HG03520 (cell line): ENCODE results near the gene SOX15.
"Not testable (repeated sequence)": the region's sequence is repeated elsewhere in the genome, so short reads cannot be mapped to it uniquely, and the experiment has no call there.

Experiments used
- ATAC-seq: cut with Tn5 transposase; IDR thresholded peaks from one replicate; pipeline ENCODE4 v1.9.1; 2021; ENCODE audit warnings: mild to moderate bottlenecking, moderate library complexity; ENCODE audit not compliant: unreplicated experiment

SOX15 gene

DNA sequence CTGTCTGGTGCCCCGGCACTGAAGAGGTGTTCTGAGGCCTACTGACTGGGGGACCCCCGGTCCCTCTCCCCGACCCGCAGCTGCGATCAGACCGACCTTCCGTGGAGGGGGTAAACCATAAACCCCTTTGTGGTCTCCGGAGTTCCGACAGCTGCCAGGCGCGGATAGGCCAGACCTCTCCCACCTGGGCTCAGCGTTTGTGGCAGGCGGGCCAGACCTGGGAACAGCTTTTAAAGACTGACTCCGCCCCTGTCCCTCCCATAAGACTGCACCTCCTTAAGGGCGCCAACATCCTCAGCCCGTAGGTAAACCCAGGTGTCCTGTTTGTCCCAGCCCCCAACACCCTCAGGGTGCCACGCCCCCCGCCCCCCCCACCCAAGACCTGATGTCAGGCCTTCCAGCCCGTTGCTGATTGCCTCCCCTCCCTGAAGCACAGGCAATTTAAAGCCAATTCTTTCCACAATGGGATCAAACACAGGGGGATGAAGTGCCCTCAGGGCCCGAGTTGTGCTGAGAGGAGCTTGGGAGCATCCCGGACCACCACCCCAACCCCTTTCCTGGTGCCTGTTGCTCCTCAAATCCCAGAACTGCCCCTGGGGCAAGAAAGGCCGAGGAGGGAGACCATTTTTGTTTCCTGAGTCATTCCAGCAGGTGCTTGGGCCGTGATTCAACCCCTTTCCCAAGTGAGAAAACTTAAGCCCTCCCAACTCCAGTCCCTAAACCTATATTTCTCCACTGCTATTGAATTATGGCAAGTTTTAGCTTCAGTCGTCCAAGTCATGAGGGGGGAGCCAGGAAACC lies at the start of gene SOX15:
Gene SOX15 (minus strand): TSS at position 204 of the 801 bp plus-strand sequence. CDS start 418 bp downstream, outside the sequence.
- ATAC-seq: no peak

DNA sequence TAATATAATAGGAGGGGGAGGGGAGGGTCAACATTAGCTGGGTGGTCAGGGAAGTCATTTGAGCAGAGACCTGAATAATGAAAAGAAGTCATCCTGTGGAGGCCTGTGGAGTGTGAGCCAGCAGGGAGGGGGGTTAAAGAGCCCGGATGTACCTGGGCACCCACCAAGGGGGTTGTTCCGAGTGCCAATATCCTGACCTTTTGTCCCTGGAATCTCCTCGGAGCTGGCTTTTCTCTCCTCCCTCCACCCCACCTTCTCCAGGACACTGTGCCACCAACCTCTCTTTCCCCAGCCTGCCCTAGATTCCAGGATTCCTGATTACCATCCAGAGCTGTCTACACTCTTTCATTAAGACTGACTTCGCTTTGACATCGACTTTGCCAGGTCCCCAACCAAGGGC lies 46.3 kb upstream of the SOX15 start:
- ATAC-seq: no peak

DNA sequence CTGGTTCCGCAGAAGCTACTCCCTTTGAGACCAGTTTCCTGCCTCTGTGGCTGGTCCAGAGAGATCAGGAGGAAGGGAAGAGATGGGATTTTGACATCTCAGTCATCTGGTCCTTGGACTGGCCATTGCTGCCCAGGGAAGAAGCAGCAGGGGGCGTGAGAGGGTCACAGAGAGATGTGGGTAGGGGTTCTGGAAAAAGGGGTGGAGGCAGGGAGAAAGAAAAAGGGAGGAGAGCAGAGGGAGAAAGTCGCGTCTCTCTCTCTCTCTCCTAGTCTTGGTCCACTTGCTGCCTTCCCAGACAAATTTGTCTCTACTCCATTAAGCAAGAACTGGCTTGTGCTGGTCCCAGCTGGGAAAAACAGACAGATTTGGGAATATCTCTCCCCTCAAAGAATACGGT lies 44.5 kb upstream of the SOX15 start:
- no peak for ATAC-seq

DNA sequence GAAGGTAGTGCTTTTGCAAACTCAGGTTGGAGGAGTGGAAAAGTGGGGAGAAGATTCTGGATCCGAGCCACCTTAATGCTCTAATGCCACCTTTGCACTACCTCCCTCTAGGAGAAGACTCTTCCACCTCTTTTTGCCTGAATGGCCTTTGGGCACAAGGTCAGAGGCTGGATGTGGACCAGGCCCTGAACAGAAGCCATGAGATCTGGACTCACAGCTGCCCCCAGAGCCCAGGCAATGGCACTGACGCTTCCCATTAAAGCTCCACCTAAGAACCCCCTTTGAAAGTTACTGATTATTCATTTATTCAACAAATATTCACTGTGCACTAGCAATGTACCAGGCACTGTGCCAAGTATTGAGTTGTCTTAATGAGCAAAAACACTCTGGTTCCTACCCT lies 43.2 kb upstream of the SOX15 start:
- ATAC-seq: no peak

DNA sequence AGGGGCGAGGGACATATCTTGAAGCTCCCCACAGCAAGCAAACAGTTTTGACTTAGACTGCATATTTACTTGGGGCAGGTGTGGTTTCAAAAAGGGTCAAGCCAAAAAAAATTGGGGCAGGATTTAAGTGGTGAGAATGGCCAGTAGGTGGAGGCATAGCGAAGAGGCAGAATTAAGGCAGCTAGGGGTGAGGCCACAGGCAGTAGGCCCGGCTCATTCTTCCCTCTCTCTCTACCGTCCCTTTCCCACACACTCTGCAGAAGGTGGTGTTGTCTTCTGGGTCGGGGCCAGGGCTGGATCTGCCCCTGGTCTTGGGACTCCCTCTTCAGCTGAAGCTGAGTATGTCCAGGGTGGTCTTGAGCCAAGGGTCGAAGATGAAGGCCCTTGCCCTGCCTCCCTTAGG lies 42.6 kb upstream of the SOX15 start:
- ATAC-seq: no peak

DNA sequence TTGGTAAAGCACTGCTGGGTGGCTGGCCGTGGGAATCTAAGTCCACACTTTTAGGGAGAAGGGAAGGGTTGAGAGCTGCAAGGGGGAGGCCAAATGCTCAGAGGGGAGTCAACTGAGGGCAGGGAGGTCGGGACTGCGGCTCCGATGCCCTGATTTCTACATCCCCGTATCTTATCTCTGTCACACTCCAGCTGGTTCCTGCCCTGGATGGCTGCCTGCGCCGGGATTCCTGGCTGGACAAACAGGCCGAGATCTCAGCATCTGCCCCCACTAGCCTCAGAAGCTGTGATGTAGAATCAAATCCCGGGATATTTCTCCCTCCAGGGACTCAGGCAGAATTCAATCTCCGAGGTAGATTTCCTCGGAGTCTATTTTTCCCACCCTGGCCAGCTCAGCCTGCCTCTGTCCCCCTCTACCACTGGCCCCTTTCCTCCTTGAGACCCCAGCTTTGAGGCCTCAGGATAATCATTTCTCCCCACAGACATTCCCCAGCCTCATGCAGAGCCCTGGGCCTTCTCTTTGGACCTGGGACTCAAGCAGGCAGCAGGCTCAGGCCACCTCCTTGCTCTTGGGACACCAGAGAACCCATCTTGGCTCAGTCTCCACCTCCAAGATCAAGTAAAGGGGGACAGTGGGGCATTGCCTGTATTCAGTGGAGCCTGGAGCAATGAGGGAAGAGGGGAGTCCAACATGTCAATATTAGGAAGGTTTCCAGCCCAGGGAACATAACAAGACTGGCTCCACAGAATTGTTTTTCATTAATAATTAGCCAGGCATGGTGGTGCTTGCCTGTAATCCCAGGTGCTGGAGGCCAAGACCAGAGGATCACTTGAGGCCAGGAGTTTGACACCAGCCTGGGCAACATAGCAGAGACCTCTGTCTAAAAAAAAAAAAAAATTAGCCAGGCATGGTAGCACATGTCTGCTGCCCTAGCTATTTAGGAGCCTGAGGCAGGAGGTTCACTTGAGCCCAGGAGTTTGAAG lies 41.8 kb upstream of the SOX15 start:
- ATAC-seq: no peak

DNA sequence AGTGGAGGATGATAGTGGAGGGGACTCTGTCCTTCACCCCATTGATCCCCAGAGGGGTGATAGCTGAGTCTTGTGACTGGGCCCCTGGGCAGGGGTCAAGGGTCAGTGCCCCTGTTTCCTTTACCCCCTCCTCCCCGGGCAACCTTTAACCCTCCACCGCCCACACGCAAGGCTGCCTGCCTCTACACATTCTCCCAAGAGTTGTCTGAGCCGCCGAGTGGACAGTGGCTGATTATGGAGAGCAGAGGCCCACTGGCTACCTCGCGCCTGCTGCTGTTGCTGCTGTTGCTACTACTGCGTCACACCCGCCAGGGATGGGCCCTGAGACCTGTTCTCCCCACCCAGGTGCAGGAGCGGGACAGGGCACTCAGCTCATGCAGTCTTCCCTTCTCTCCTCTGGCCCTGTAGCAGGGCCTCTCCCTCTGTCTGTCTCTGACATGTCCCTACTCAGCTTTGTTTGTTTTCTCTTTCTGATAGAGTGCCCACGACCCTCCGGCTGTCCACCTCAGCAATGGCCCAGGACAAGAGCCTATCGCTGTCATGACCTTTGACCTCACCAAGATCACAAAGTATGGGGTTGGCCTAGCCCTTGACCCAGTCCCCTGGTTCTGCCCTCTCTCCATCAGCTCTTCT lies 40.2 kb upstream of the SOX15 start, which contains the start of gene SHBG:
Gene SHBG (plus strand): TSS at position 197 of the 633 bp plus-strand sequence. CDS start 38 bp downstream, at position 235.
- no peak for ATAC-seq

DNA sequence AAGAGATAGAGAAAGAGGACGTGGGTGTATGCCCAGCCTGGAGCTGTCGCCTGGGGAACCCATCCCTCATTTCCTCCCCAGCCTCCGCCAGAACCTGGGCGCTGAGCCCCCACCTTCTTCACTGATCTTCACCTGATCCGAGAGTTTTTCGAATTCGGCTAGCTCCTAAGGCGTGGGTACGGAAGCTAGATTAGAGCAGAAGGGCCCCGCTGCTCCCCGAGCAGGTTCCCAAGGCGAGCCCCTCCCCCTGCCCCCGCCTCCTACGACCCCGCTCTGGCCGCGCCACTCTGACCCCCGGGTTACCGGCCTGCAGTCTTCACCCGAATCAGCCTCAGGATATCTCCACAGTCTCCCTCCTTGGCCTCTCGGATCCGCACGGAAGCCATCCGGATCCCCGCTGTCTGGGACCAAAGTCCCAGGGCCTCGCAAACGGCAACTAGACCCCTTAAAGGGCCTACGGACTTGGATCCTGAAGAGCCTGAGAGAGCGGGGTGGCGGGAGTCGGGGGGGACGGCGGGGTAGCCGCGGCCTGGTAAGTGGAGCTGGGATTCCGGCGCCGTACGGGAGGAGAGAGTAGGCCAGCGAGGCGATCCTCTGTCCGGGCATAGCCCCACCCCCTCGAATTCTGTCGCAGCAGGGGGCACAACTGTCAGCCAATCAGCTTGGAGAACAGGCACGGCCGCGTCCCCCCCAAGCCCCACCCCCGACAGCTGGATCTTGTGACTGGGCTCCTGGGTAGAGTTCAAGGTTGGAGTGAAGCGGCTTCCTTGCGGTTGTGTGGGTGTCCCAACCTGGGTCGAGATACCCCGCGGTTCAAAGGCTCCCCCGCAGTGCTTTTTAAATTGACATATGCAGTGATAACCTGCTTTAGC lies 37.6 kb upstream of the SOX15 start, which contains the start of gene SAT2:
Gene SAT2 (minus strand): TSS at position 572 of the 872 bp plus-strand sequence. CDS start 186 bp downstream, at position 386.
- peak; percentile 79 for ATAC-seq

DNA sequence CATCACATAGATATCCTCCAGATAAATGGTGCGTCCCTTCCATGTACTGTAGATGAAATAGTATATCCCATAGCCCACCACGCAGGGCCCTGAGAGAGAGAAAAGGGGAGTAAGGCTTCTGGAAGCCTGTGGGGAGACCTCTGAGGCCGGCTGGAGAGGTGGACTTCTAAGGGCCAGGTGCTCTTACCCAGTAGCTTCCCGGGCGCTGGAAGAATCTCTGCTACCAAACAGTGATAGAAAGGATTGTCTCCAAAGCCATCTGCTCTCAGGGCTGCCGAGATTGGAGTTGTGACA lies 37.0 kb upstream of the SOX15 start:
- no peak for ATAC-seq

DNA sequence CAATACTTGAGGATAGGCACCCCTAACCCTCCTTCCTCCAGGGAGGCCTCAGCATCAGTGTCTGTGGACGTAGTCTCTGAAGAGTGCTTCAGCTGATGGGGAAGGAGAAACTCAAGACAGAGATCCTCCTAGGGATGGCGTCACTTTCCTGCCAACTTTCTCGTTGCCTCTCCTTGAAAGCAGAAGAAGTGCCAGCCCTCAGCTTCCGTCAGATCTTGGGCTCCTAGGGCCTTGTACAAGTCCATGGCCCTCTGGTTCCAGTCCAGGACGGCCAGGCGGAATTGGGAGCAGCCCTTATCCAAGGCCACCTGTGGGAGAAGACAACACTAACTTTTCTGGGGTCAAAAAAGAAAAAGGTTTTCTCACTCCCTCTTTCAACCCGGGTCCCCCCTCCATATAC lies 36.4 kb upstream of the SOX15 start:
- ATAC-seq: no peak

DNA sequence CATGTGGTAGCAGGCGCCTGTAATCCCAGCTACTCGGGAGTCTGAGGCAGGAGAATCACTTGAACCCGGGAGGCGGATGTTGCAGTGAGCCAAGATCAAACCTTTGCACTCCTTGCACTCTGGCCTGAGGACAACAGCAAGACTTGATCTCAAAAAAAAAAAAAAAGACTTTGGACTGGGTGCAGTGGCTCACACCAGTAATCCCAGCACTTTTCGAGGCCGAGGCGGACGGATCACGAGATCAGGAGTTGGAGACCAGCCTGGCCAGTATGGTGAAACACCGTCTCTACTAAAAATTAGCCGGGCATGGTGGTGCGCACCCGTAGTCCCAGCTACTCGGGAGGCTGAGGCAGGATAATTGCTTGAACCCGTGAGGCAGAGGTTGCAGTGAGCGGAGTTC lies 35.9 kb upstream of the SOX15 start:
- ATAC-seq: not testable (repeated sequence)

DNA sequence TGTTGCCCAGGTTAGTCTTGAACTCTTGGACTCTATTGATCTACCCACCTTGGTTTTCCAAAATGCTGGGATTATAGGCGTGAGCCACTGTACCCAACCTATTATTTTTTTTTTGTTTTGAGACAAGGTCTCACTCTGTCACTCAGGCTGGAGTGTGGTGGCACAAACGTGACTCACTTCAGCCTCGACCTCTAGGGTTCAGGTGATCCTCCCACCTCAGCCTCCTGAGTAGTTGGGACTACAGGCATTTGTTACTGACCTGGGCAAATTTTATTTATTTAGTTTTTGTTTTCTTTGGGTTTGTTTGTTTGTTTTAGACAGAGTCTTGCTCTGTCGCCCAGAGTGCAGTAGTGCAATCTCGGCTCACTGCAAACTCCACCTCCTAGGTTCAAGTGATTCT lies 33.8 kb upstream of the SOX15 start:
- ATAC-seq: no peak

DNA sequence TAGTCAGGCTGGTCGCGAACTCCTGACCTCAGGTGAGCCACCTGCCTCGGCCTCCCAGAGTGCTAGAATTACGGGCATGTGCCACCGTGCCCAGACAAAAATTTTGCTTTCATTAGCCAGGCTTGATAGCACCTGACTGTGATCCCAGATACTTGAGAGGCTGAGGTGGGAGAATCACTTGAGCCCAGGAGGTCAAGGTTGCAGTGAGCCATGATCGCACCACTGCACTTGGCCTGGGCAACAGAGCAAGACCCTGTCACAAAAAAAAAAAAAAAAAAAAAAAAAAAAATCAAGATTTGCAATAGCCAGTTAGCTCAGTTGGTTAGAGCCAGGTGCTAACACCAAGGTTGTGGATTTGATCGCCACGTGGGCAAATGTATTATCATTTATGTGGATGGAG lies 30.9 kb upstream of the SOX15 start:
- ATAC-seq: no peak

DNA sequence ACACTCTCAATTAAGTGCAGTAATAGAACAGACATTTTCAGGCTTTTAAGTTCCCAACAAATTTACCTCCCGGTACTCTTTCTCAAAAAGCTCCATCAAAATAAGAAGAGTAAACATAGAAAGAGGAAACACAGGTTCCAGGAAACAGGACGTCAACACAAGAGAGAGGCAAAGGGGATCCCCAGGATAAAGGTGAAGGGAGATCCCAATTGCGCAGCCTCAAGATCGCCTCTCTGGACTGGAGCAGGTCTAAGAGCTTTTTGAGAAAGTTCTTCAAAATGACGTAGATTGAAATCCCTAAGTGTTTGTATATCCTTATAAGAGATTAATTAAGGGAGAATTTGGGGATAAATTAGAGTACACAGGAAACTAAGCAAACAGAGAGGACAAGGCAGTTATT lies 28.7 kb upstream of the SOX15 start:
- ATAC-seq: no peak

DNA sequence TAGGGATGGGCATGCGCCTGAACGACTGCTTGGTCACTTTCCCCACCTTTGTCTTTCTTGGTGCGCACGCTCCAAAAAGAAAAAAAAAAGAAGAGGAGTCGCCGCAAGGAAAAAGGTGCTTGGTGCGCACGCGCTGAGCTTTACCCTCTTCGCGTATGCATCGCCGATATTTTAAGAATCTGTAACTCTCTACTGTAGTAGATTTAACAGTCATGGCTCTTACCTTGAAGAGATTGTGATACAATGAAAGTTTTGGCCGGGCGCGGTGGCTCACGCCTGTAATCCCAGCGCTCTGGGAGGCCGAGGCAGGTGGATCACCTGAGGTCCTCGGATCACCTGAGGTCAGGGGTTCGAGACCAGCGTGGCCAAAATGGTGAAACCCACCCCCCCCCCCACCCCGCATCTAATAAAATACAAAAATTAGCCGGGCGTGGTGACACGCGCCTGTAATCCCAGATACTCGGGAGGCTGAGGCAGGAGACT lies 25.4 kb upstream of the SOX15 start:
- ATAC-seq: no peak

DNA sequence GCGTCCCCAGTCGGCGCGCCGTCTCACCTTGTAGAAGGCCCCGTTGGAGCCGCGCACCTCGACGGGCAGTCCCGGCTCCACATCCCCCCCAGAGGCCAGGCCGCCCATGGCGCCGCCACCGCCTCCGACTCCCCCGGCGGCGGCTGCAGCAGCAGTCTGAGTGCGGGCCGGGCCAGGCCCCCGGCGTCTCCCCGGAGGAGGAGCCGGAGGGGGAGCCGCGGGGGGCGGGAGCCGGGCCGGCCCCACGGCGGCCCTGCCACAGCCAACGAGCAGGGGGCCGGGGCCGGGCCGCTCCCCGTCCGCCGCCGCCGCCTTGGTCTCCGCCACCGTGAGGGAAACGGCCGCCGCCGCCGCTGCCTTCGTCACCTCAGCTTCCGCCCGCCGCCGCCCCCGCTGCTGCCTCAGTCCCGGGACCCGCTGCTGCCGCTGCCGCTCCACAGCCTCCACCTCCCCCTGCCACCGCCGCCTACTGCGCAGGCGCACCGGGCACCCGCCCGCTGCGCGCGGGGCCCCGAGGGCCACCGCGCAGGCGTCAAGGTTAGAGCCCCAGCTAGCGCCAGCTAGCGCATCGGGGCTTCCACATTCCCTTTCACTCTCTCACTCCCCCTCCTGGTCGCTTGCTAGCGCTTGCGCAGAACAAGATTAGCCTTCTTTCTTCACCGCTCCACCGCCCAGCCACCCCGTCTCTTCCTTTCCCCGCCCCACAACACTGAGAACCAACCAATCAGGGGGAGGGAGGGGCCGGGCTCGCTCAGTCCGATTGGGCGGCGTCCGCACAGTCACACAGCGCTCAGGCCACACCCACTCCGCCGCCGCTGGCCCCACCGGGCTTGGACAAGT lies 24.8 kb upstream of the SOX15 start, which contains the start of gene FXR2:
Gene FXR2 (minus strand): TSS at position 473 of the 840 bp plus-strand sequence. CDS start 365 bp downstream, at position 108.
- ATAC-seq: peak; percentile 79

DNA sequence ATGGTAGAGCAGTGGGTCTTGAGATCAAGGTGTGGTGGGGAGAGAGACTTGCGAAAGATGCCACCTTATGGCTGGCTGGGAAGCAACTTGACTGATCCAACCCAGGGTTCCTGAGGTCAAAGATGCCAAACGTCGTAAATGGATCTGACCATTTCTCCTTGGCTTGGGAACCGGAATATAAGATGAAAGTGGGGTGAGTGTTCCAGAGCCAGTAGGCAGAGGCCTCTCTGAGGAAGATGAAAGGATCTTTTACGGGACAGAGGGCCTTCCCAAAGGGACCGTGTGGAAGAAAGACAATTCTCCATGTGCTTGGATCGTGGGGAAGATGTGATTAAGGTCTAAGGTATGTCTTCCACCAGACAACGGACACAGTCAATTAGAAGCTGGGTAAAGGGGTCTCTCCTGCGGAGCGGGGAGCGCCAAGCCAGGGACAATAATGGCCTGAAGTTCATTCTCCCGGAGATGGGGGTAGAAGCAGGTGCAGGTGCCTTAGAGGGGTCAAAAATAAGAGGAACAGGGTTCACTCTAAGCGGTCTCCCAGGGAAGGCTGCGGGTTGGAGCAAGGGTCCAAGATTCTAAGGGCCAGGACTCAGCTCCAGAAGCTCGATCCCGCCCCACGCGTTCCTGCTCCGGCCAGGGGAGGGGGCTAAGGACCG lies 24.0 kb upstream of the SOX15 start:
- no peak for ATAC-seq

DNA sequence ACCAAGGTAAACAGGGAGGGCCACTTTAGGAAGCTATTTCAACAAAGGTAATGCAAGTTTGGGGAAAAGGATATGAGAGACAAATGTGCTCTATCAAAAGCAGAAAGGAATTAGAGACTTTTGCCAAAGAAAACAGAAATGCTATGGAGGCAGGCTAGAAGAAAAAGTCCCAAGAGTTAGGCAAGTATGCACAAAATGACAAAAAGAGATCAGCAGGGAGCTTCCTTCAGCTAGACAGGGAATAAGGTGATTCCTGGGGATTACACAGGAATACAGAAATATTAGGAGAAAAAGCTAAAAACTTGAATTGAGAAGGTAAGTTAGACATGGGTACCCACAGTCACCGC lies 22.4 kb upstream of the SOX15 start:
- ATAC-seq: no peak
